GM12801 (cell line): Measurements from ENCODE around the gene PSMA5.

Experiments
- TF ChIP-seq, protein P1 (sequence below): IDR thresholded peaks from one replicate; pipeline ENCODE4 v1.5.1; 2011; ENCODE audit warnings: control low read depth; ENCODE audit not compliant: insufficient read length; ENCODE audit errors: extremely low read depth

PSMA5 gene

DNA sequence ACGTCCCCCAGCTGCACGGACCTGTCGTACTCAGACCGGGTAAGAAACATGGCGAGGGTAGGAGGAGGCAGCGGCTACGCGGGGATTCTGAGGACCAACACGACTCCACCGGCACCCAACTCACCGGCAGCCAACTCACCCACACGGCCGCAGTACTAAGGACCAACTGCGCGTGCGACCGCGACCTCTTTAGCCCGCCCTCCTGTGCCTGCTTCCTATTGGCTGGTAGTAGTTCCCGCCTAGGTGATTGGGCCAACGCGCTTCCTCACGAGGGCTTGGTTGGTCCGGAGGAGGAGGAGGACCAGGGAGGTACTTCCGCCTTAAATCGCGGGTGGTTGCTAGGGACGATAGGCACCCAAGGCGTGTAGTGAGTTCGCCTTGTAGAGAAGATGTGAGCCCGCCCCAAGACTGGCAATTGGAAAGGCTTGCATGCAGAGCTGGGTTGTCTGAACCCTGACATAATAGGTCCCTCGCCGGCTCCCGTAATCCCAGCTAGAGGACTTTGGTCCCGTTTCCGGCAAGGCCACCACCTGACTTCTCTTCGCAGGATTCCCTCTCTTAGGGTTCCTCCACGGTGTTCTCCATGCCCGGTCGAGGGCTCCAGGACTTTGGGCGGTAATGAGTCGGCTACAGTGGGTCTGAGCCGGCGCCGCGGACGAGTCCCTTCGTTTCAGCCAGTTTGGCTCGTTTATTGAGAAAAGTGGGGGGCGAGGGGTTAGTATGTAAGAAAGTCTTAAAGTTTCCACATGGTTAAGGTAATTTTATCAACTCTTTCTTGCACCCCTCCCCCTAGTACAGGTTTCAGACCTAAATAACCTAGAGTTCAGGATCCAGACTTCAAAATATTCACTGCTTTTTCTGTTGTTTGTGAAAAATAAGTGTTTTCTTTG is at the start of gene PSMA5:
TSS of gene PSMA5 (minus strand) at position 168 of the 890 bp plus-strand sequence. CDS start at position 50, 118 bp downstream.
- TF ChIP-seq, protein P1, sequence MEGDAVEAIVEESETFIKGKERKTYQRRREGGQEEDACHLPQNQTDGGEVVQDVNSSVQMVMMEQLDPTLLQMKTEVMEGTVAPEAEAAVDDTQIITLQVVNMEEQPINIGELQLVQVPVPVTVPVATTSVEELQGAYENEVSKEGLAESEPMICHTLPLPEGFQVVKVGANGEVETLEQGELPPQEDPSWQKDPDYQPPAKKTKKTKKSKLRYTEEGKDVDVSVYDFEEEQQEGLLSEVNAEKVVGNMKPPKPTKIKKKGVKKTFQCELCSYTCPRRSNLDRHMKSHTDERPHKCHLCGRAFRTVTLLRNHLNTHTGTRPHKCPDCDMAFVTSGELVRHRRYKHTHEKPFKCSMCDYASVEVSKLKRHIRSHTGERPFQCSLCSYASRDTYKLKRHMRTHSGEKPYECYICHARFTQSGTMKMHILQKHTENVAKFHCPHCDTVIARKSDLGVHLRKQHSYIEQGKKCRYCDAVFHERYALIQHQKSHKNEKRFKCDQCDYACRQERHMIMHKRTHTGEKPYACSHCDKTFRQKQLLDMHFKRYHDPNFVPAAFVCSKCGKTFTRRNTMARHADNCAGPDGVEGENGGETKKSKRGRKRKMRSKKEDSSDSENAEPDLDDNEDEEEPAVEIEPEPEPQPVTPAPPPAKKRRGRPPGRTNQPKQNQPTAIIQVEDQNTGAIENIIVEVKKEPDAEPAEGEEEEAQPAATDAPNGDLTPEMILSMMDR = no peak

DNA sequence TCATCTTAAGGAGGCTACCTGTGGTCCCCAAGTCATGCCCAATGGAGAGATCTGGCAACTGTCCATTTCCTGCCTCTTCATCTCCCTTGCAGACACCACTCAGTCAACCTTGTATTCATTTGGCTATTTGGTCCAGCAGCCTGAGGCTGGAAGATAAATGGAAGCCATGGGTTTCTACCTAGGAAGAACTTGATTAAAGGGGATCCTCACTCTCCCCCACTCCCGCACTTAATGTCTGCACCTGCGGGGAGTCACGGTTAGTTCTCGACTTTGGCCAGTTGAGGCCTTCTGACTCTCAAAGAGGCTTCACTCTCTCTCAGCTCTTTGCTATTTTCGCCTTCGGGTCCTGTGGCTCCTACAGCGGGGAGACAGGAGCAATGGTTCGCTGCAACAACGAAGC is 49.0 kb upstream of the PSMA5 start:
- TF ChIP-seq, protein P1 = no peak

DNA sequence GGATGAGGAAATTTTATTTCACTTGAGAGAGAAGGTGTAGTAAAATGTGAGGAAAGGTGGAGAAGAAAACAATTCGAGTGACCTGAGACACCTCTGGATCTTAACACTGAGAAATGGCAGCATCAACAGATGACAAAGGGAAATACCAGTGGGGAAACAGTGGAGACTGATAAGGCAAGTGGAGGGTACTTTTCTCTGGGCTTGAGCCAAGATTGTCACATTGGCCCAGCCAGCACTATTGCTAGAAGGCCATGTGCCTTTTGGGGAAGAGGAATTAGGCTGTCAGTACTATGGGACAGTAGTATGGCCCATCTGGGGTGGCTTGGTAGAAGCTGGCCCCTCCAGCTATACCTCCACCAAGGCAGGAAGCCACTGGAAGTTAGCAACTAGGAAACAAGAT is 48.4 kb upstream of the PSMA5 start:
- TF ChIP-seq, protein P1 = no peak

DNA sequence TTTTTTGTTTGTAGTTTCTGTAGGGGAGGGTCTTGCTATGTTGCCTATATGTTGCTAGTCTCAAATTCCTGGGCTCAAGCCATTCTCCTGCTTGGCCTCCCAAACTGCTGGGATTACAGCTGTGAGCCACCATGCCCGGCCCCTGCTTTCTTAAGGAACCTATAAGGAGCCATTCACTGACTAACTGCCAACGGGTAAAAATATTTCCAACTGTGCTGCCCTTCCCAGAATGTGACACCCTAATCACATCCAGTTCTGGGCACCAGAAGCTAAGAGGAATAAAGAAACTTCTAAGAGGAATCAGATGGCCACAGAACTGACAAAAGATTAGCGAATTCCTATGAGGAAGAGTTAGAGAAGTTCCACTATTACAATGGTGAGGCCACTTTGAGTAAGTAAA is 46.5 kb upstream of the PSMA5 start:
- TF ChIP-seq, protein P1 = no peak

DNA sequence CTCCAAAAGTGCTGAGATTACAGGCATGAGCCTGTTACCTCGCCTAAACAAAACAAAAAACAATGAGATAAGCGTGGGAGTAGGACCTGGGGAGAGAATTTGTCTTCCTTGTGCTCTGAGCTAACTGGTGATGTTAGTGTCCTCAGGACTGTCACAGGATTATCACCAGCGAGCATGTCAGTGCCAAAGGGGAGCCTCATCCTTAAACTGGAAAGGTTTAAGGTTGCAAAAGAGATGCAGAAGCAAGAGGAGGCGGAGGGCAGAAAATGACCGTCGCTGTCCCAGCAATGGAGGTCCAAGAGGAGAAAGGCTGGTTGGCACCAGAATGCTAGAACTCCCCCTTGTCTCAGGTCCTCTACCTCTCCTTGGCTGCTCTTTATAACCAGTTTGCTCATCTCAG is 44.0 kb upstream of the PSMA5 start:
- TF ChIP-seq, protein P1 = no peak

DNA sequence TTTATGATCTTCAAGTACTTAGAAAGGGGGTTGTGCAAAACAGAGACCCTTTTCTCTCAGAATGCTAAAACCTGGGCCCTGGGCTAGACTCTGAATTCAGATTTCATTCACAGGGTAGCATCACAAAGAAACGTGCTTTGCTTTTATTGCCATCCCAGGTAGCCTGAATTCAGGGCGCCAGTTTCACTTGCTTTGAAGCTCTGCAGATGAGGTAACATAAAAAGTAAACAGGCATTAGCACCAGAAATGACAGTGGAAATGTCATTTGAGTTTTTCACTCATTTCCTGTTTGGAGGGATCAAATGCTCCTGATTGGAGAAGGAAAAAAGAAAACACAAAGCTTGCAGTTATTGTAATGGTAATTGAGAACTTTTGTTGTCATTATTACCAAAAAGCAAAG is 42.7 kb upstream of the PSMA5 start:
- TF ChIP-seq, protein P1 = no peak

DNA sequence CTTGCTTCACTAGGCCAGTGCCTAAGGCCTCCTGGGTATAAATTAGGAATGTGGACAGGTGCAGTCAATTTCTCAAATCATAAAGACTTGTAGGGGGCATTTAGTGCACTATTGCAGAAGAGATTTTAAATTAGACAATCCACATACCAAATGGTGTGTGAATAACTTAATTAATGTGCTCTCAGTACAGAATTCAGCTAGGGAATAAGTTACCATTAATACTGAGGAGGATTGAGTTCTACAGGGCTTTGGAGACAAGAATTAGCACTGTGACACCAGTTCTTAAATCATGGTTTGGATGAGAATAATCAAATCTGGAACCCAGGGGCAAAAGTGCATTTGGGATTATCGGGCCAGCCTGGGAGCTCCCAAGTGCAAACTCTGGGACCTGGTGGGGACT is 41.8 kb upstream of the PSMA5 start:
- TF ChIP-seq, protein P1 = no peak
